GM12878 (cell line): ENCODE measurements around the gene CD58. TPM values are rescaled to one million over a fixed set of nuclear protein-coding genes. Genes with fewer than 3 reads are reported as not detected.

ENCODE experiments used
- ATAC-seq: fragments of 200-7000 bp; cut with Tn5 transposase; 3 replicates; pipeline ENCODE4 v1.9.1; 2020; ENCODE audit warnings: mild to moderate bottlenecking, moderate library complexity
- BruUV-seq: library from RNA; stranded (reverse); fragments of 400-500 nt; replicated peaks from 2 replicates; lab custom pipeline; 2021; lab: Mats Ljungman, UMichigan
- CTCF ChIA-PET: fragments of 300-600 bp; sonication (Branson Sonifier 250); formaldehyde crosslinking; extraction: SDS; loops from one replicate; lab custom pipeline; 2021; ENCODE audit warnings: inconsistent platforms; lab: Yijun Ruan, JAX
- POLR2A ChIA-PET: fragments of 350-600 bp; formaldehyde crosslinking; extraction: SDS; loops from one replicate; lab custom pipeline; 2021; ENCODE audit warnings: inconsistent platforms; lab: Charles Lee
- RAD21 ChIA-PET: fragments of 300-600 bp; sonication (Branson Sonifier 250); formaldehyde crosslinking; loops from one replicate; lab custom pipeline; 2023; ENCODE audit warnings: antibody characterized with exemption; ENCODE audit not compliant: unreplicated experiment; lab: Charles Lee
- SMC1A ChIA-PET: fragments of 300-600 bp; sonication (Branson Sonifier 250); formaldehyde crosslinking; loops from one replicate; lab custom pipeline; 2023; ENCODE audit not compliant: unreplicated experiment, uncharacterized antibody; lab: Charles Lee
- DNase-seq: peaks from one replicate; pipeline ENCODE4 v3.0.0-alpha.2; 2011; ENCODE audit warnings: low read depth, low spot score
- FAIRE-seq: peaks from 3 replicates; lab custom pipeline; 2011; peaks lifted over from hg19 to GRCh38; lab: Jason Lieb, UNC
- H2AFZ ChIP-seq: 2 replicates; pipeline ENCODE4 v1.6.0; 2011; ENCODE audit warnings: low read depth, low read length, control low read depth; ENCODE audit not compliant: control insufficient read depth
- H3K27ac ChIP-seq: 2 replicates; pipeline ENCODE4 v1.5.1; 2011; ENCODE audit warnings: control low read depth; ENCODE audit not compliant: control insufficient read depth, insufficient read depth
- H3K27me3 ChIP-seq, 2 experiments: replicated peaks in 1 of 2; 2 replicates each; pipeline versions ENCODE4 v1.6.0 to v1.6.1; 2011; ENCODE audit warnings: low read length in 1 of 2; ENCODE audit not compliant: control insufficient read depth in 2 of 2, insufficient read depth in 2 of 2
- H3K36me3 ChIP-seq, 2 experiments: 2 replicates each; pipeline ENCODE4 v1.5.1; 2011; ENCODE audit warnings: low read length in 1 of 2; ENCODE audit not compliant: control insufficient read depth in 2 of 2, insufficient read depth in 2 of 2
- H3K4me1 ChIP-seq: 2 replicates; pipeline ENCODE4 v1.6.1; 2011; ENCODE audit warnings: mild to moderate bottlenecking, low read length, moderate library complexity, mixed read lengths; ENCODE audit not compliant: control insufficient read depth, insufficient read depth
- H3K4me2 ChIP-seq: 2 replicates; pipeline ENCODE4 v1.6.0; 2011; ENCODE audit warnings: control low read depth; ENCODE audit not compliant: control insufficient read depth, insufficient read depth
- H3K4me3 ChIP-seq: fragments of 200-600 bp; sonication (generic); 2 replicates; pipeline ENCODE4 v1.5.1; 2016
- H3K79me2 ChIP-seq: 2 replicates; pipeline ENCODE4 v1.6.0; 2011; ENCODE audit warnings: low read length; ENCODE audit not compliant: control insufficient read depth, insufficient read depth
- H3K9ac ChIP-seq: 2 replicates; pipeline ENCODE4 v1.8.0; 2011; ENCODE audit warnings: low read length, control low read depth, mixed read lengths; ENCODE audit not compliant: control insufficient read depth, insufficient read depth
- H3K9me3 ChIP-seq: replicated peaks from 3 replicates; pipeline ENCODE4 v1.5.1; 2011; ENCODE audit warnings: mild to moderate bottlenecking, low read length; ENCODE audit not compliant: control insufficient read depth, insufficient read depth
- H4K20me1 ChIP-seq: 2 replicates; pipeline ENCODE4 v1.6.0; 2011; ENCODE audit not compliant: control insufficient read depth, insufficient read depth
- CBX5 ChIP-seq: sonication (generic); IDR thresholded peaks from 2 replicates; pipeline ENCODE4 v1.6.1; 2016; ENCODE audit warnings: low read depth, moderate library complexity, mild to moderate bottlenecking, inconsistent platforms
- E2F8 ChIP-seq: fragments of 450-650 bp; IDR thresholded peaks from 2 replicates; pipeline ENCODE4 v1.6.1; 2018; ENCODE audit warnings: mild to moderate bottlenecking, low read depth, moderate library complexity; ENCODE audit not compliant: partially characterized antibody
- IKZF1 ChIP-seq: fragments of 450-650 bp; conservative IDR thresholded peaks from 2 replicates; pipeline ENCODE4 v1.6.1; 2017; ENCODE audit warnings: antibody characterized with exemption, mild to moderate bottlenecking
- MXI1 ChIP-seq: fragments of 150-350 bp; IDR thresholded peaks from 2 replicates; pipeline ENCODE4 v1.6.1; 2011; ENCODE audit warnings: low read depth, mild to moderate bottlenecking, inconsistent platforms, low read length, improper control_type of control experiment
- MYC ChIP-seq: IDR thresholded peaks from 2 replicates; pipeline ENCODE4 v1.6.1; 2011; ENCODE audit warnings: mild to moderate bottlenecking, low read length, moderate library complexity, inconsistent platforms; ENCODE audit not compliant: insufficient read depth, insufficient replicate concordance, insufficient read length, severe bottlenecking
- NFYB ChIP-seq: IDR thresholded peaks from 2 replicates; pipeline ENCODE4 v1.6.1; 2011; ENCODE audit warnings: low read depth, mild to moderate bottlenecking, low read length, improper control_type of control experiment, moderate library complexity; ENCODE audit not compliant: insufficient read depth
- NR2C2 ChIP-seq: IDR thresholded peaks from 2 replicates; pipeline ENCODE4 v1.6.1; 2011; ENCODE audit warnings: borderline replicate concordance, low read depth; ENCODE audit not compliant: control insufficient read depth, insufficient read length
- SREBF2 ChIP-seq: IDR thresholded peaks from 2 replicates; pipeline ENCODE4 v1.6.1; 2012; ENCODE audit warnings: mild to moderate bottlenecking, low read length
- ZSCAN29 ChIP-seq: fragments of 450-650 bp; IDR thresholded peaks from 2 replicates; pipeline ENCODE4 v1.6.1; 2017; ENCODE audit warnings: mild to moderate bottlenecking, moderate library complexity
- WGBS: methylation state at CpG from one replicate; pipeline ENCODE4 v1.1.6; 2016; ENCODE audit warnings: low lambda C conversion rate; ENCODE audit not compliant: insufficient replicate concordance, insufficient coverage; ENCODE audit errors: missing lambda C conversion rate; 5-methylcytosine and 5-hydroxymethylcytosine counted together
- in situ Hi-C: fragments of 300-500 bp; cut with MboI; formaldehyde crosslinking; loops from 9 replicates; pipeline ENCODE4 v1.14.3; 2018; ENCODE audit warnings: mixed read lengths
- intact Hi-C: fragments of 100-400 bp; cut with micrococcal nuclease; formaldehyde crosslinking; loops from one replicate; pipeline ENCODE4 v1.14.2; 2022; ENCODE audit not compliant: unreplicated experiment
- polyA plus RNA-seq, 11 experiments: library from polyadenylated mRNA; depleted of rRNA in 4 of 11; unstranded in 6 of 11; stranded (reverse) in 5 of 11; fragments of >200 nt; fragmentation: Nextera tagmentation in 4 of 11; fragmentation: Illumina TruSeq in 1 of 11; extraction: Ambion mirVana in 4 of 11; extraction: Trizol in 1 of 11; gene quantifications; 1 replicate in 1 of 11; 2 replicates in 10 of 11; pipeline versions ENCODE4 v1.2.1 to v1.2.3, GENCODE V29; 2011 to 2016; ENCODE audit warnings: inconsistent platforms in 2 of 11, missing spikeins in 2 of 11, low read depth in 1 of 11
- total RNA-seq, 4 experiments: library from RNA; depleted of rRNA in 3 of 4; stranded (reverse); fragments of >200 nt in 3 of 4; fragmentation: Illumina TruSeq in 1 of 4; extraction: Trizol in 1 of 4; gene quantifications; 2 replicates each; pipeline versions ENCODE4 v1.2.1 to v1.2.3, GENCODE V29; 2013 to 2021

CD58 gene
- total and polyA plus RNA-seq, 10 of the 15 experiments (the other 5 are each of a cell fraction or from before 2014, with no cell fraction given) = 70.4 to 252 (median 129) TPM

GRCh38 chr1:116478621-116479020 is 92.2 kb downstream of the CD58 start:
- H3K9ac ChIP-seq = no peak overlapping the region
- H3K36me3 ChIP-seq = no peaks in the 10 kb centered on the region
- H3K4me3 ChIP-seq = no peak overlapping the region
- no peaks in the 10 kb centered on the region for H3K79me2 ChIP-seq
- POLR2A ChIA-PET = no interaction called here
- H2AFZ ChIP-seq = no peak overlapping the region
- WGBS = 86% methylated on average over 6 of the region's 6 CpGs
- TF ChIP-seq ZSCAN29 (no peak), SREBF2 (no peak), NR2C2 (no peak), CBX5 (no peak), MYC (no peak), MXI1 (no peak), IKZF1 (no peak), NFYB (no peak), E2F8 (no peak)
- ATAC-seq (no peak), FAIRE-seq (no peak), DNase-seq (no peak)
- H3K4me1 ChIP-seq = no peaks in the 10 kb centered on the region
- H3K9me3 ChIP-seq = no peaks in the 10 kb centered on the region
- no peak overlapping the region for H3K4me2 ChIP-seq
- SMC1A ChIA-PET = interaction anchor here (1.4 to 1.9 kb wide), 3 partner anchors 11 to 339 kb away, joined by 3 to 5 read pairs (median 4); no protein-coding TSS in a partner anchor
- BruUV-seq = no TSS peak
- RAD21 ChIA-PET = interaction anchor here (0.8 to 1.0 kb wide), 2 partner anchors 9 to 248 kb away, joined by 3 read pairs; no protein-coding TSS in a partner anchor
- H3K27ac ChIP-seq = no peak overlapping the region
- no peaks in the 10 kb centered on the region for H3K27me3 ChIP-seq
- intact Hi-C loops (no loop called here), in situ Hi-C loops (no loop called here)
- no peaks in the 10 kb centered on the region for H4K20me1 ChIP-seq
- CTCF ChIA-PET = interaction anchor here (4.7 kb wide), 1 partner anchor 7 kb away, joined by 32 read pairs; no protein-coding TSS in a partner anchor
